ENCODE measurements around the gene TRPM1.

TRPM1 gene

GRCh38 chr15:31023841-31024240 is 77.7 kb downstream of the TRPM1 start:
- H3K4me3 ChIP-seq (ENCODE audit: low read length) = no peak overlapping the region
- H3K9ac ChIP-seq (ENCODE audit: low read length) = no peak overlapping the region

GRCh38 chr15:31021067-31021665 is 80.4 kb downstream of the TRPM1 start:
- Histone ChIP-seq H3K36me3 (ENCODE audit: control insufficient read depth, low read depth, low read length) (no peaks in the 10 kb centered on the region), H3K27me3 (ENCODE audit: control insufficient read depth, insufficient read depth, low read length) (no peaks in the 10 kb centered on the region), H3K4me3 (ENCODE audit: low read length) (no peak overlapping the region)

More at GRCh38 chr15:31023841-31024240, 77.7 kb downstream of the TRPM1 start:
- H3K4me1 ChIP-seq (ENCODE audit: control insufficient read depth, low read depth, low read length) = peaks cover 15% of the 10 kb centered on the region
- H3K27me3 ChIP-seq (ENCODE audit: control insufficient read depth, insufficient read depth, low read length) = no peaks in the 10 kb centered on the region
- no peaks in the 10 kb centered on the region for H3K36me3 ChIP-seq (ENCODE audit: control insufficient read depth, low read depth, low read length)
- no peaks in the 10 kb centered on the region for H3K9me3 ChIP-seq (ENCODE audit: control insufficient read depth, low read depth, low read length)
- H3K27ac ChIP-seq (ENCODE audit: low read length) = no peak overlapping the region

DNA sequence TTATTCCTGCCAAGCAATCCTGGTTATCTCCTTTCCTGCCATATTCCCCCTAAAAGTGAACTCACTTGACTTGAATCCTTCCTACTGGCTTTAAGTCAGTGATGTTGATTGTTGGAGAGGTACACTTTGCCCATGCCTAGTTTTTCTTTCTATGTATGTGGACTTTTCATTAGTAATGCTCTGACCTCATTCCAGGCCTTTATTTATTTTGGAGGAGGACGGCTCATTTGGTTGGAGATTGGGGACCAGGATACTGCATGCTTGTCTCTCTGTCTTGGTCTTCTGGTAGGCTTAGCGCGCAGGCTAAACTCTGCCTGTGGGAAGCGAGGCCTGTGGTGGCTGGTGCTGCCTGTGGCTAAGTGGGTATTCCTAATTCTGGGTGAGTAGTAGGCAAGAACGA is 81.0 kb downstream of the TRPM1 start:
- Histone ChIP-seq H3K36me3 (ENCODE audit: control insufficient read depth, low read depth, low read length) (no peaks in the 10 kb centered on the region), H3K27me3 (ENCODE audit: control insufficient read depth, insufficient read depth, low read length) (no peaks in the 10 kb centered on the region), H3K9me3 (ENCODE audit: control insufficient read depth, low read depth, low read length) (no peaks in the 10 kb centered on the region), H3K4me1 (ENCODE audit: control insufficient read depth, low read depth, low read length) (peaks cover 15% of the 10 kb centered on the region), H3K9ac (ENCODE audit: low read length) (no peak overlapping the region), H3K4me3 (ENCODE audit: low read length) (no peak overlapping the region), H3K27ac (ENCODE audit: low read length) (no peak overlapping the region)

More at GRCh38 chr15:31021067-31021665, 80.4 kb downstream of the TRPM1 start:
- H3K9ac ChIP-seq (ENCODE audit: low read length) = no peak overlapping the region
- no peak overlapping the region for H3K27ac ChIP-seq (ENCODE audit: low read length)
- H3K4me1 ChIP-seq (ENCODE audit: control insufficient read depth, low read depth, low read length) = peaks cover 15% of the 10 kb centered on the region
- no peaks in the 10 kb centered on the region for H3K9me3 ChIP-seq (ENCODE audit: control insufficient read depth, low read depth, low read length)

GRCh38 chr15:31019986-31020385 is 81.5 kb downstream of the TRPM1 start:
- Histone ChIP-seq H3K9ac (ENCODE audit: low read length) (no peak overlapping the region), H3K27ac (ENCODE audit: low read length) (no peak overlapping the region), H3K4me3 (ENCODE audit: low read length) (no peak overlapping the region), H3K27me3 (ENCODE audit: control insufficient read depth, insufficient read depth, low read length) (no peaks in the 10 kb centered on the region), H3K9me3 (ENCODE audit: control insufficient read depth, low read depth, low read length) (no peaks in the 10 kb centered on the region), H3K36me3 (ENCODE audit: control insufficient read depth, low read depth, low read length) (no peaks in the 10 kb centered on the region), H3K4me1 (ENCODE audit: control insufficient read depth, low read depth, low read length) (peaks cover 15% of the 10 kb centered on the region)

- H3K36me3 ChIP-seq (ENCODE audit: control insufficient read depth, low read depth, low read length) = no peaks in the 10 kb centered on the region
- H3K27ac ChIP-seq (ENCODE audit: low read length) = no peak overlapping the region
- H3K9ac ChIP-seq (ENCODE audit: low read length) = no peak overlapping the region
Measured at GRCh38 chr15:31017311-31017710, 84.2 kb downstream of the TRPM1 start.

GRCh38 chr15:31016446-31016915 is 85.0 kb downstream of the TRPM1 start:
- Histone ChIP-seq H3K9ac (ENCODE audit: low read length) (no peak overlapping the region), H3K36me3 (ENCODE audit: control insufficient read depth, low read depth, low read length) (no peaks in the 10 kb centered on the region), H3K27me3 (ENCODE audit: control insufficient read depth, insufficient read depth, low read length) (no peaks in the 10 kb centered on the region), H3K9me3 (ENCODE audit: control insufficient read depth, low read depth, low read length) (peaks cover 5% of the 10 kb centered on the region), H3K27ac (ENCODE audit: low read length) (no peak overlapping the region), H3K4me1 (ENCODE audit: control insufficient read depth, low read depth, low read length) (peaks cover 12% of the 10 kb centered on the region), H3K4me3 (ENCODE audit: low read length) (no peak overlapping the region)

More at GRCh38 chr15:31017311-31017710, 84.2 kb downstream of the TRPM1 start:
- peaks cover 12% of the 10 kb centered on the region for H3K4me1 ChIP-seq (ENCODE audit: control insufficient read depth, low read depth, low read length)
- H3K9me3 ChIP-seq (ENCODE audit: control insufficient read depth, low read depth, low read length) = peaks cover 5% of the 10 kb centered on the region
- no peak overlapping the region for H3K4me3 ChIP-seq (ENCODE audit: low read length)
- H3K27me3 ChIP-seq (ENCODE audit: control insufficient read depth, insufficient read depth, low read length) = no peaks in the 10 kb centered on the region

DNA sequence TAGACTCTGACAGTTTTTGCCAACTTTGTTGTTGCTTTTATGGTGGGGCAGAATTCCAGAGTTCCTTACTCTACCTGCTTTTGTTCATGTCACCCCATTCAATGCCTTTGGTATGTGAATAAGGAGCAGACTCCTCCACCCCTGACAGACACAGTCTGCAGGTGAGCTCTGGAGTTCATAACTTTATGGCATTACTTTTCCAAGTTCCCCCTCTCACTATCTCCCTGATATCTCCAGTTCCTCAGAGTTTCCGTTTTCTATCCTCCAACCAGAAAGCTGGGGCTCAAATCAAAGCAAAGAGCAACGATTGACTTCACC is 87.0 kb downstream of the TRPM1 start:
- Histone ChIP-seq H3K9ac (ENCODE audit: low read length) (no peak overlapping the region), H3K4me3 (ENCODE audit: low read length) (no peak overlapping the region), H3K9me3 (ENCODE audit: control insufficient read depth, low read depth, low read length) (peaks cover 5% of the 10 kb centered on the region), H3K4me1 (ENCODE audit: control insufficient read depth, low read depth, low read length) (peaks cover 12% of the 10 kb centered on the region), H3K27ac (ENCODE audit: low read length) (no peak overlapping the region), H3K36me3 (ENCODE audit: control insufficient read depth, low read depth, low read length) (no peaks in the 10 kb centered on the region), H3K27me3 (ENCODE audit: control insufficient read depth, insufficient read depth, low read length) (no peaks in the 10 kb centered on the region)

- H3K27ac ChIP-seq (ENCODE audit: low read length) = no peak overlapping the region
- H3K36me3 ChIP-seq (ENCODE audit: control insufficient read depth, low read depth, low read length) = no peaks in the 10 kb centered on the region
- no peaks in the 10 kb centered on the region for H3K27me3 ChIP-seq (ENCODE audit: control insufficient read depth, insufficient read depth, low read length)
- H3K4me3 ChIP-seq (ENCODE audit: low read length) = no peak overlapping the region
- H3K9me3 ChIP-seq (ENCODE audit: control insufficient read depth, low read depth, low read length) = peaks cover 5% of the 10 kb centered on the region
- H3K4me1 ChIP-seq (ENCODE audit: control insufficient read depth, low read depth, low read length) = peaks cover 12% of the 10 kb centered on the region
- H3K9ac ChIP-seq (ENCODE audit: low read length) = no peak overlapping the region
Measured at GRCh38 chr15:31013863-31014607, 87.5 kb downstream of the TRPM1 start.

DNA sequence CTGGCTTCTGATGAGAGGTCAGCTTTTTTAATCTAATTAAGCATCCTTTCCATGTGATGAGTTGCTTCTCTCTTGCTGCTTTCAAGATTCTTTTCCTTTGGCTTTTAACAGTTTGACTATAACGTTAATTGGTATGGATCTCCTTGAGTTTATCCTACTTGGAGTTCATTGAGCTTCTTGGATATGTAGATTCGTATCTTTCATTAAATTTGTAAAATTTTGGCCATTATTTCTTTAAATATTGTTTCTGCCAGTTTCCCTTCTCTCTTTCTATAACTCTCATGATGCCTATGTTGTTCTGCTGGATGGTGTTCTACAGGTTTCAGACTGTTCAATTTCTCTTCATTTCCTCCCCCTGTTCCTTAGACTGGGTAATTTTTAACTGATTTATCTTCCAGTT is 89.1 kb downstream of the TRPM1 start:
- Histone ChIP-seq H3K27me3 (ENCODE audit: control insufficient read depth, insufficient read depth, low read length) (no peaks in the 10 kb centered on the region), H3K27ac (ENCODE audit: low read length) (no peak overlapping the region), H3K36me3 (ENCODE audit: control insufficient read depth, low read depth, low read length) (no peaks in the 10 kb centered on the region), H3K9me3 (ENCODE audit: control insufficient read depth, low read depth, low read length) (peaks cover 5% of the 10 kb centered on the region), H3K9ac (ENCODE audit: low read length) (no peak overlapping the region), H3K4me1 (ENCODE audit: control insufficient read depth, low read depth, low read length) (peaks cover 12% of the 10 kb centered on the region), H3K4me3 (ENCODE audit: low read length) (no peak overlapping the region)

GRCh38 chr15:31010036-31010435 is 91.5 kb downstream of the TRPM1 start:
- Histone ChIP-seq H3K9me3 (ENCODE audit: control insufficient read depth, low read depth, low read length) (peaks cover 5% of the 10 kb centered on the region), H3K9ac (ENCODE audit: low read length) (no peak overlapping the region), H3K27ac (ENCODE audit: low read length) (no peak overlapping the region), H3K4me1 (ENCODE audit: control insufficient read depth, low read depth, low read length) (peaks cover 16% of the 10 kb centered on the region), H3K27me3 (ENCODE audit: control insufficient read depth, insufficient read depth, low read length) (no peaks in the 10 kb centered on the region), H3K4me3 (ENCODE audit: low read length) (no peak overlapping the region), H3K36me3 (ENCODE audit: control insufficient read depth, low read depth, low read length) (no peaks in the 10 kb centered on the region)

- no peaks in the 10 kb centered on the region for H3K27me3 ChIP-seq (ENCODE audit: control insufficient read depth, insufficient read depth, low read length)
- H3K4me1 ChIP-seq (ENCODE audit: control insufficient read depth, low read depth, low read length) = peaks cover 13% of the 10 kb centered on the region
Measured at GRCh38 chr15:31005660-31006059, 95.9 kb downstream of the TRPM1 start.

GRCh38 chr15:31004220-31004733 is 97.2 kb downstream of the TRPM1 start:
- Histone ChIP-seq H3K4me3 (ENCODE audit: low read length) (no peak overlapping the region), H3K27me3 (ENCODE audit: control insufficient read depth, insufficient read depth, low read length) (no peaks in the 10 kb centered on the region), H3K9ac (ENCODE audit: low read length) (no peak overlapping the region), H3K9me3 (ENCODE audit: control insufficient read depth, low read depth, low read length) (no peaks in the 10 kb centered on the region), H3K36me3 (ENCODE audit: control insufficient read depth, low read depth, low read length) (no peaks in the 10 kb centered on the region), H3K27ac (ENCODE audit: low read length) (no peak overlapping the region), H3K4me1 (ENCODE audit: control insufficient read depth, low read depth, low read length) (peaks cover 13% of the 10 kb centered on the region)

More at GRCh38 chr15:31005660-31006059, 95.9 kb downstream of the TRPM1 start:
- Histone ChIP-seq H3K9ac (ENCODE audit: low read length) (no peak overlapping the region), H3K36me3 (ENCODE audit: control insufficient read depth, low read depth, low read length) (no peaks in the 10 kb centered on the region), H3K27ac (ENCODE audit: low read length) (no peak overlapping the region), H3K9me3 (ENCODE audit: control insufficient read depth, low read depth, low read length) (no peaks in the 10 kb centered on the region), H3K4me3 (ENCODE audit: low read length) (no peak overlapping the region)

Data from iPS-18a (cell line).